Ramos (cell line): ENCODE results near the gene MAP2.

Experiments used
- in situ Hi-C: fragments of 300-500 bp; cut with MboI; formaldehyde crosslinking; loops from one replicate; pipeline ENCODE4 v1.14.3; 2022; ENCODE audit warnings: low sequenced_read_pairs; ENCODE audit not compliant: unreplicated experiment

MAP2 gene

DNA sequence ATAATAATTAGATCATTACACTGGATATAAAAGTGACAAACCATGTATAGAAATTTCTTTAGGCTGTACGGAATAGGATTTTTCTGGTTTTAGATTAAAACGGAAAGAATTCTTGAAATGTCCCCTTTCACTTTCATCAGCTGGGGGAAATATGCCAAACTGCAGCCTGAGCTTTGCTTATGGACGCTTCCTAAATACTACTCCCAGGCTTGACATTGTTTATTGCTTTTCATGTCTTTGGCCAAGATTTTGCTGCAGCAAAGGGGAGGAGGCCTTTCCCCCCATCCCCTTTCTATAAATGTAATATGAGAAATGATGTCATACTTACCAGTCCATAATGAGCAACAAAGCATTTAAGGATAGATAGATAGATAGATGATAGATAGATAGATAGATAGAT is 158.4 kb downstream of the MAP2 start:
- in situ Hi-C loops = loop anchor here (25.0 kb wide), 1 partner anchor 245 kb away; no protein-coding TSS in a partner anchor

DNA sequence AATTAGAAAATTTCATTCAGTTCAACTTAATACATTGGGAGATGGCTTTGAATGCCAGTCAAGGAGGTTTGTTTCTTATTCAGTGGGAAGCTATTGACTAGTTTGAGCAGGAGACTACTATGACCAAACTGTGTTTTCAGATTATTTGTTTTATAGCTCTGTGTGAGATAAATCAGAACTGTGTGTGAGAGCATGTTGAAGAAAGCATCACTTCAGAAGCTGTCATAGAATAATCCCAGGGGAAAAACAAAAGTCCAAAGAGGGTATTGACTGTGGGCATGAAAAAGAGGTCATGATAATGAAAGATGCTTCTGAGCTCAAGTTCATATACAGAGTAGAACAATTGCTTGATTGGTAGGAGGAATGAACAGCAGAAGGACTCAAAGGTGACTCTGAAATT is 160.6 kb downstream of the MAP2 start:
- in situ Hi-C loops = loop anchor here (25.0 kb wide), 1 partner anchor 247 kb away; no protein-coding TSS in a partner anchor

DNA sequence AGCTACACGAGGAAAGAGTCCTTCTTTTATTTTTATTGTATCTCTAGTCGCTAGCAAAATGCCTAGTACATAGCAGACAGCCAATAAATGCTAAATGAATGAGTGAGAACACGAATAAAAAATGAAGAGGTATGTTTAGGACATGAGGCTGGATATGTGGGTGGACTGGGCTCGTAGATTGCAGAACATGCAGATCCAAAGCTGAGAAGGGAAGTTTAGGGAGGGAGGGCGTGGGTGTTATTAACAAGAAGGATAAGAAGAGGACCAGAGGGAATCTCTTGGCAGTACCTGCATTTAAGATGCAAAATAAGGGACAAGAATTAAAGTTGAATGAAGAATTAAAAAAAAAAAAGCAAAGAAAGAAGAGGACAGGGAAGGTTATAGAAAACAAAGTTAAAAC is 161.1 kb downstream of the MAP2 start:
- in situ Hi-C loops = loop anchor here (25.0 kb wide), 1 partner anchor 248 kb away; no protein-coding TSS in a partner anchor

DNA sequence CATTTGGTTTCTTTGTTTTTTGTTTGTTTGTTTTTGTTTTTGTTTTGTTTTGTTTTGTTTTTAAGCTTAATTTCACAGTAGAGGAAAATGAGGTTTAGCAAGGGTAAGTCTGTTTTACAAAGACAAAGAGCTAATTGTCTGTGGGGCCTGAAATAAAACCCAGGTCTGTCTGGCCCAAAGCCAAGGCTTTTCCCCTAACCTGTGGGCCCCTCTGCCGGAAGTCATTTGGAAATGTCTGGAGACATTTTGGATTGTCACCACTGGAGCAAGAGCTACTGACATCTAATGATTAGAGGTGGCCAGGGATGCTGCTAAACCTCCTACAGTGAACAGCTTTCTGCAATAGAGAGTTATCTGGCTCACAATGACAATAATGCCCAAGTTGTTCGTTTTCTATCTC is 167.2 kb downstream of the MAP2 start:
- in situ Hi-C loops = loop anchor here (25.0 kb wide), 1 partner anchor 254 kb away; no protein-coding TSS in a partner anchor

DNA sequence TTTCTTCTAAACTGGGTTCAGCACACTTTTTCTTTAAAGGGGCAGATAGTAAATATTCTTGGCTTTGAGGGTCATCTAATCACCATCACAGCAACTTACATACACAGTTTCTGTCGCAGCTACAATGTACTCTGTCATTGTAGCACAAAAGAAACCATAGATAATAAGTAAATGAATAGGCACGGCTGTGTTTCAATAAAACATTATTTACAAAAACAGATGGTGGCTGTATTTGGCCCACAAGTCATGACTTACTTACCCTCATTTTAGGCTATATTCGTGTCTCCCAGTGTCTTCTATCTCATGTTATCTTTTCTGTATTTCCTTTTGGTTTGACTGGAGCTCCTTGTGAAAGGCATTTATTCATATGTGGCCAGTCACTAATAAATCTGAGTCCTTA is 168.3 kb downstream of the MAP2 start:
- in situ Hi-C loops = loop anchor here (25.0 kb wide), 1 partner anchor 255 kb away; no protein-coding TSS in a partner anchor

- in situ Hi-C loops = loop anchor here (25.0 kb wide), 1 partner anchor 257 kb away; no protein-coding TSS in a partner anchor
Observed at GRCh38 chr2:209593930-209594329, 170.1 kb downstream of the MAP2 start.

DNA sequence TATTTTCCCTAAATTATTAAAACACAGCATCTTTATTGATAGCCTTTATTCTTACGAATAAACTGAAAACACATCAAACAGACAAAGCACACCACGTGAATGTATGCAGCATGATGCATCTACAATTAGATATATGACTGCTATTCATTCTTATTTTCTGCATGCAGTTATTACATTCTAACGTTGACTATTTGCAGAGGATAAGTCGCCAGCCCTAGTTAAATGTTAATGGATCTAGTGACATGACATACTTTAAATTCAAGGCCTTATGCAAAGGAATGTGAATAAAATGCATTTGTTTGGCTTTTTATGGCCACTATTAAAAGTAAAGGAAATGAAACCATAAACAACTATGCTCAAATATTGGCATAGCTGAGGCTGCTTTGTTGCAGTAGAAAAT is 172.4 kb downstream of the MAP2 start:
- in situ Hi-C loops = loop anchor here (25.0 kb wide), 1 partner anchor 259 kb away; no protein-coding TSS in a partner anchor

DNA sequence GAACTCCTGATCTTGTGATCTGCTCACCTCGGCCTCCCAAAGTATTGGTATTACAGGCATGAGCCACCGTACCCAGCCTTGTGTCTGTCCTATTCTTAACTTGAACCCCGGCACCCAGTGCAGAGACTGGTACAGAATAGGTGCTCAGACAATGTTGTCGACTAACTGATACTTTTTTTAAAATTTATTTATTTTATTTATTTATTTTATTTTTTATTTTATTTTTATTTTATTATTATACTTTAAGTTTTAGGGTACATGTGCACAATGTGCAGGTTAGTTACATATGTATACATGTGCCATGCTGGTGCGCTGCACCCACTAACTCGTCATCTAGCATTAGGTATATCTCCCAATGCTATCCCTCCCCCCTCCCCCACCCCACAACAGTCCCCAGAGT is 174.4 kb downstream of the MAP2 start:
- in situ Hi-C loops = loop anchor here (25.0 kb wide), 1 partner anchor 261 kb away; no protein-coding TSS in a partner anchor

DNA sequence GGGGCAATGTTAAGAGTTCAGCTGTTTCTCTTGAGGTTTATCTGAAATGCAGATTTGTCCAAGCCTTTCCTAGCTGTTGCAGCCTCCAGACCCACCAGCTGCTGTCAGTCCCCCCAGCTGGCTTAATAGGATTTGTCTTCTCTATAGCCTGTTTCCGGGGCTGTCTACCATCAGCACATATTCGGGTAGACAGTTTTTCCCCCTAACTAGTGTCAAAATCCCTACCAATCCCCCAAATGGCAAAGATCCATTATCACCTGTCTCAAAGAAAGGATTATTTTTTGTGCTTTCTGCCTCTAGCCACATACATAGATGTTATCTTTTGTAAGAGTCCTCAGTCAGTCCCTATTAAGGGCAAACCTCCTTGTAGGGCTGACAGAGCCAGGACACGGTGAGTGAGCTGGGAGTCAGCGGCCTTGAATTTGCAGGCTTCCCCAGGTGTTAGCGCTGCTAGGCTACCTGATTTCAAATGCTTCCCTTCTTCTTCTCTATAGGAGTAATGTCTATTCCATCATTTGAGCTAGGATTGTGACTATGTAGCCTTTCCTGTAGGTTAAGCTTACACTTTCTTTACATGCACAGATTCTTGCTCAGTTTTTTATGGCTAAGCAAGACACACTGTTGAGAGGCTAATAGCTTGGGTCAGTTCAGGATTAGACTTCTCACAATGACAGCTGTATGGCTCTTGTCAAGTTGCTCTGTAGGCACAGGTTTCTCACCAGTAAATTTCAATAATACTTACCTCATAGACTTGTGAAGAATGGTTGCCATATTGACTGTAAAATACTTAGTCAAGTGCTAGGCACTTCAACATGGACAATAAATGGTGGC is 176.7 kb downstream of the MAP2 start:
- in situ Hi-C loops = no loop called here

- in situ Hi-C loops = no loop called here
Observed at GRCh38 chr2:209601497-209601896, 177.7 kb downstream of the MAP2 start.

GRCh38 chr2:209602259-209602658 is 178.4 kb downstream of the MAP2 start:
- in situ Hi-C loops = no loop called here

DNA sequence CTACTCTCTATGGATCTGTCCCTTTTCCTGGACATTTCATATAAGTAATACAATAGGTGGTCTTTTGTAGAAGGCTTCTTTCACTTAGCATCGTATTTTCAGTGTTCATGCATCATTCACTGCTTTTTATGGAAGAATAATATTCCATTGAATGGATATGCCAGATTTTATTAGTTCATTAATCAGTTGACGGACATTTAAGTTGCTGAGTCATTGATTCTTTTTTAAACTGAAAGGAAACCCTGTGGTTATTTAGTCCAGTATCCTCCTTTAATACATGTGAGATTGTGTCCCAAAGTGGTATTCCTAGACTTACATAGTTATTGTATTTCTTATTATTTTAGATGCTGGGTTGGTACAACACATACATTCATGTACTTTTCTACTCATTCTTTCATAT is 185.7 kb downstream of the MAP2 start:
- in situ Hi-C loops = no loop called here

DNA sequence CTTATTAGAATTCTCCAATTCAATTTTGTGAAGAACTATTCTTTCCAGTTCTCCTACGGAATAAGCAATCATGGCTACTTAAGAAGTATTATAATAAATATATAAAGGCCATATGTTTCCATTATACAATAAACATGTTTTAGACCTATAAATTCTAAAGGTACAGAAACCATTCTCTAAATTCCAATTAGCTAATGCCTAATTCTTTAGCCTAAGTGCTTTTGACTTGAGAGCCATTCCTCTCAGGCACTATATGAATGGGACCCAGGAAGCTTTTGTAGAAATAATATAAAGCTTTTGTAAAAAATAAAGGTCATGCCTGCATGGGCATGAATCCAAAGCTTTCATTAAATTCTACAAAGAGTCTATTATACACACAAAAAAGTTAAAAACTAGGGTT is 186.8 kb downstream of the MAP2 start:
- in situ Hi-C loops = no loop called here

DNA sequence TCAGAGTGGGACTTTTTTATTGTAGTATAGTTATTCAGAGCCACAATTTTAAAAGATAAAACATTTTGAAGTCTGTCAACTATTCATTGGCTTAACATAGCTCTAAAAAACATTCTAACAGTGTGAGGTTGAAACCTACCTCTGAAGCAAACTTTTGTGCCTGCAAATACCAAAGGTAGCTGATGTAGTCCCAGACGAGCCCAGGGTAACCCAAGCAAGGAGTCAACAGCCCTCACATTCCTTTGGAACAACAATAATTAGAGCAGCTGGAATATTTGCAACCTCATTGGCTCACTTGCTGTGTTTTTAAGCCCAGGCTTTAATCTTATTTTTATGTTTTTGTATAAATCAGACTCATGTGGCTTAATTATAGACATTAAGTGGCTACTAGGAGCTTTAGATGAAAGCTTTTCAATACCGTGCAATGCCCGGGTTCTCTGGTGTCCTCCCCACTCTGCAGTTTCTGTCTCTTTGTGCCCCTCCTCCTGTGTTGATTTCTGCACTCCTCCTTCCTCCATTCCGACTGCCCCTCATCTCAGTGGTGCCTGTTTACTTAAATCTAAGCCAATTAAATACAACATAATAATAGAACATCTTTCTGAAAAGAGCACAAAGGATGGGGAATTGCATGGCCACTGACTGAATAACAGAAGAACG is 189.9 kb downstream of the MAP2 start:
- in situ Hi-C loops = no loop called here

- in situ Hi-C loops = no loop called here
Observed at GRCh38 chr2:209614690-209615369, 191.0 kb downstream of the MAP2 start.

DNA sequence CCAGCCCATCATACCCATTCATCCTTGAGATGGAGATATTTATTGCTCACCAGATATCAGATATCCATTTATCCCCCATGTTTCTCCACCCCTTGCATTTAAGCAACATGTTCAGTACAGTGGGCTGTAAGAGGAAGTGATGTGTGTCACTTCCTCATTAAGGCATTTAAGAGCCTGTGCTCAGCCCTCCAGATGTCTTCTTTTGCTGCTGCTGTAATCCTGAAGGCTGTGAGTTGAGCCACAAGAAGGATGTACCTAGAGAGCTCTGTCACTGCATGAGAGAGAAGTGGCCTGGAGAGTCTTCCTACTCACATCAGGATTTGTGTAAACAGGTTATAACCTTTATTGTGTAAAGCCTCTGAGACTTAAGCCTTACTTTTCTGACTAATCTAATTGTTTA is 195.9 kb downstream of the MAP2 start:
- in situ Hi-C loops = no loop called here

DNA sequence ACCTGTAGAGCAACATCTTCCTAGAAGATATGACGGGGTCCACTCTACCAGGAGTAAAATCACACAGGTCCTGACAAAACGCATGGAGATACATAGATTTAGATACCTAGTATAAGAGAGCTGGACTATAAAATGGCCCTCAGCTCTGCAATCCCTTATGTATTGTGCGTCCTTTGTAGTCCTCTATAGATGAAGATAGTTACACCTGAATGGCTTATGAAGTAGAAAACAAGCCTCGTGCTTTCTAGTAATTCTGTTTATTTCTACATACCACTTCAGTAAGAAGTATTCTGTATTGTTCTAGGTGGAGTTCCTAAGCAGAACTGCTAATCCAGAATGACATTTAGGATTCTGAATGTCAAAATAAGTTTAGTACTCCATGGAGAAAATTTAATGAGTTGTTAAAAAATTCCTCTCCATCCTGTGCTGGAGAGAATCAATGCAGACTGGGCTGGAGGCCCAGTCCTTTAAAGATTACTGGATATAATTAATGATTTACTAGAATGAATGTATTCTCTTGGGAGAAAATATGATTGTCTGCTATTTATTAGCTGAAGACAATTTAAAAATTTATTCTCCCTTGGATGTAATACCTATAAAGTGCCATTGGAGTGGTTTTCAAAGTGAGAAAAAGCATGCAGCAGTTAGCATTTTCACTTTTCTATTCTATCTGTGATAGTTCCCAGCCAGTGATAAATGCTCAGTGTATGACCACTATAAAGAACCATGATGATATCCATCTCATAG is 200.5 kb downstream of the MAP2 start:
- in situ Hi-C loops = no loop called here

DNA sequence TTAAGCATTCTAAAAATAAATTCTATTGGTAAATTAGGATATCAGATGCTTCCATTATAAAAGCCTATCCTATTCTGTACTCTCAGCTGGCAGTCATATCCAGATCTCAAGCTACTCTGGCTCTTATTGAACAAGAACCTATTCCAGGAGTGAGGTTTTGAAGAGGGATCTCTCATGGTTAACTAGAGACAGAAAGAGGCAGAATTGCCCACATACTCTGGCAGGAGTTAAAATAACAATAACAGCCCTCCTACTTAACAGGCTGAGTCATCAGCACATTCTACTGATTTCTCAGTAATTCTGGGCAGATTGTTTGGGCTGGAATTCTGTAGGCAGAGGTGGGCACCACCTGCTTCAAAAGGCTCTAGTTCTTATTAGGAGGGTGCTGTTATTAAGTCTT is 205.8 kb downstream of the MAP2 start:
- in situ Hi-C loops = no loop called here

DNA sequence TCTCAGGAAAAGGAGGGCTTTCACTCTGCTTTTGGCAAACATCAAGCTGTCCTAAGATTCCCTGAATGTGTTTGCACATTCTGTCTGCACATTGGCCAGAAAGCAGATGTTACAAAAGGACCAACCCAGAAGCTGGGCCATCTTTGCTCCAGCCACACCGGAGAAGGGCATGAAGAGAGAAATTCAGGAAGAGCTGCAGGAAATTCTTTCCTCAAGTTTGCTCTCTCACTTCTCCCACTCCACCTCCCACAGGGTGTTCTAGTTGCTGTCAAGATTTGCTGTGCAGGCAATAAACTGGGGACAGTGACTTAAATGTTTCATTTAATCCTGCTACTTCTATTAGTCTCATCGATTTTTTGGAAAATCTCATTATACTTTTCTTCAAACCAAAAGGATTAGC is 210.1 kb downstream of the MAP2 start:
- in situ Hi-C loops = no loop called here

GRCh38 chr2:209636076-209636475 is 212.2 kb downstream of the MAP2 start:
- in situ Hi-C loops = no loop called here
